Measurements from ENCODE around the gene USP49.

- TF ChIP-seq CTCF (IDR thresholded peaks at IDR 0.05) (no peak), POLR2A (IDR thresholded peaks at IDR 0.05) (no peak)
Observed at GRCh38 chr6:41874741-41875140, 20.4 kb downstream of the USP49 start.
